HG02588 (cell line): ENCODE measurements around the gene EXD2.
"Not testable (repeated sequence)": the region's sequence is repeated elsewhere in the genome, so short reads cannot be mapped to it uniquely, and the experiment has no call there.

ENCODE experiments used
- ATAC-seq: cut with Tn5 transposase; IDR thresholded peaks from one replicate; pipeline ENCODE4 v1.9.1; 2021; ENCODE audit warnings: mild to moderate bottlenecking, moderate library complexity; ENCODE audit not compliant: unreplicated experiment

EXD2 gene

GRCh38 chr14:69275331-69275730 is 84.0 kb downstream of the EXD2 start:
- ATAC-seq = no peak

DNA sequence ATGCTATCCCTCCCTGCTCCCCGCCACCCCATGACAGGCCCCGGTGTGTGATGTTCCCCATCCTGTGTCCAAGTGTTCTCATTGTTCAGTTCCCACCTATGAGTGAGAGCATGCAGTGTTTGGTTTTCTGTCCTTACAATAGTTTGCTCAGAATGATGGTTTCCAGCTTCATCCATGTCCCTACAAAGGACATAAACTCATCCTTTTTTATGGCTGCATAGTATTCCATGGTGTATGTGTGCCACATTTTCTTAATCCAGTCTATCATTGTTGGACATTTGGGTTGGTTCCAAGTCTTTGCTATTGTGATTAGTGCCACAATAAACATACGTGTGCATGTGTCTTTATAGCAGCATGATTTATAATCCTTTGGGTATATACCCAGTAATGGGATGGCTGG is 86.1 kb downstream of the EXD2 start:
- ATAC-seq = not testable (repeated sequence)

DNA sequence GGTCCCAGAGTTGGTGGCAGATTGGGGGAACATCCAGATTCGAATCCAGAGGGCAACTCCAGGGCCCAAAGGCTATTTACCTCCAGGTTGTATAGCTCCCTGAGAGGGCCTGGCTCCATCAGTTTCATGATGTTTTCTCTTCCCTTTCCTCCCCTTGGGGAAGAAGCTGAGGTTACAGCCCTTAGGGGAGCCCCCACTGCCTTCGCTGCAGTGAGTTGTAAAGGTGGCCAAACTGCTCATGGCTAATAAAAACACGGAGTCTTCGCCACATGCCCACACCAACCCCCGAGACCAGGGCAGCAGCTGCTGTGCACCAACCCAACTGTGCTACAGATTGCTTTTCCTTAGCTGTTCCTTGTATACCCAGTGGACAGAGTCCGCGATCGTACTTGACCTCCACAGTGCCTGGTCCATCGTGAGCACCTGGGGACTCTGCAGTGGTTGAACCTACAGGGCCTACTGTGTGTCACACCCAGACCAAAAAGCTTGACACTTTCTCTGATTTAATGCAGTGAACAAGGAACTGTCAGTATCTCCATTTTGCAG is 89.5 kb downstream of the EXD2 start:
- ATAC-seq = no peak

GRCh38 chr14:69281450-69282169 is 90.3 kb downstream of the EXD2 start:
- ATAC-seq = no peak

GRCh38 chr14:69282448-69282847 is 91.2 kb downstream of the EXD2 start:
- no peak for ATAC-seq

- no peak for ATAC-seq
These were observed 92.9 kb downstream of the EXD2 start for GRCh38 chr14:69284170-69284569.

GRCh38 chr14:69285661-69286255 is 94.5 kb downstream of the EXD2 start:
- no peak for ATAC-seq

DNA sequence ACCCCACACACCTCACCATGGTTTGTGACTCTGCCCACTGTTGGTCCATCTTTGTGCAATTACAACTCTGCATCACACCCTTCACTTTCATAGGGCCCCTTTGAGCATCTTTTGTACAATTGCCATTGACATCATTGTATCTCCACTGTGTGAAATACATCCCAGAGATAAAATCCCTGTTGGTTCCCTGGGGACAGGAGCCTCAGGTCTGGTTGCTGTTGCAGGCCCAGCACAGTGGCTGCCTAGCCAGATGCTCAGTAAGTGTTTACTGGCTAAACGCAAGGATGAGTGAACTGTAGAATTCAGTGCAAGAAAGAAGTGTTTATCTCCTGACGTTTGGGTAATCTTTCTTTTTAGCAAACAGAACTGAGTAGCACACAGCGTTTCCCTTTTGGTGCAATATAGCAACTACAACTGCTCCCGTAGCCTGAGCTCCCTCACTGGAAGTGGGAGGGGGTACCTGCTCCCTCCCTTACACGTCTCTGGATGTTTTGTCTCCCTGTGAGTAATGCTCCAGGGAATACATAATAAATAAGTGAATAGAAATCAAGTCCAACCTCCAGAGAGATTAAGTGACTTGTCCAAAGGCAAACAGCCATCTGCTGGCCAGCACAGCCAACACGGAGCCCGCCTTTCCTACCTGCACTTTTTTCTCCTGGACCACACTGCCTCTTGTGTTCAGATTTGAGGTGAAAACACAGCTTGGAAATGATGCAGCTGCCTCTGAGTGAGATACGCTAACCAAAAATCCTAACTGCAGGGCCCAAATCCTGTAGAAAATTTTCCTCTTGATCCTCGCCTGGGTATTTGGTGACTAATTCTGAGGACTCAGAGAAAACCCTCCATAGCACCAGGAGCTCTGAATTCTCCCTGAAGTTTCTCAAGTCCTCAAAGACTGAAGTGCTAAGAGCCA is 96.1 kb downstream of the EXD2 start:
- ATAC-seq = no peak

- no peak for ATAC-seq
These were observed 96.9 kb downstream of the EXD2 start for GRCh38 chr14:69288011-69288771.

DNA sequence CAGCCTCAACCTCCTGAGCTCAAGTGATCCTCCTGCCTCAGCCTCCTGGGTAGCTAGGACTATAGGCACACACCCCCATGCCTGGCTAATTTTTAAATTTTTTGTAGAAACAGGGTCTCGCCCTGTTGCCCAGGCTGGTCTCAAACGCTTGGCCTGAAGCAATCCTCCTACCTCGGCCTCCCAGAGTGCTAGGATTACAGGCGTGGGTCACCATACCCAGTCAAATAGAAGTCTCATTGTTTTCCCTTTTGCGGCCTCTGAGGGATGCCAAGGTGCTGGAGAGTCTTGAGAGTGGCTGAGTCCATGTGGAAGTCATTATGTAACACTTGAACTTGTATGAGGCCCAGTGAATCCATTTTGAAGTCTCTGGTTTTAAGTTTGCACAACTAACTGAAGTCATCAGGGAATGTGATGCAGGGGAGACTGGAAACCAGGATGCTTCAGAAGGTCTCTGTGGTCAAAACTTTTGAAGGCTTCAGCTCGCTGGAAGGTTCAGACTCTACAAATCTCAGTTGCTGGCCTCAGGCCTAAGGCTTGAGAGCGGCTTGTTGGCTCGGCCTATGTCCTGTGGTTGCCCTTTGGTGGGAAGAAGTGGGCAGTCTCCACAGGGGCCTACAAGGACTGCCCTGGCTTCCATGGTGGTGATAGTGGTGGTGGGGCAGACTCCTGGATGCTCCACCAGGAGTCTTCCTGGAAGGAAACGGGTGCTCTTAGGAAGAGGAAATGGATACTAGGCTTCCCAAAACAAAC is 97.8 kb downstream of the EXD2 start:
- no peak for ATAC-seq

DNA sequence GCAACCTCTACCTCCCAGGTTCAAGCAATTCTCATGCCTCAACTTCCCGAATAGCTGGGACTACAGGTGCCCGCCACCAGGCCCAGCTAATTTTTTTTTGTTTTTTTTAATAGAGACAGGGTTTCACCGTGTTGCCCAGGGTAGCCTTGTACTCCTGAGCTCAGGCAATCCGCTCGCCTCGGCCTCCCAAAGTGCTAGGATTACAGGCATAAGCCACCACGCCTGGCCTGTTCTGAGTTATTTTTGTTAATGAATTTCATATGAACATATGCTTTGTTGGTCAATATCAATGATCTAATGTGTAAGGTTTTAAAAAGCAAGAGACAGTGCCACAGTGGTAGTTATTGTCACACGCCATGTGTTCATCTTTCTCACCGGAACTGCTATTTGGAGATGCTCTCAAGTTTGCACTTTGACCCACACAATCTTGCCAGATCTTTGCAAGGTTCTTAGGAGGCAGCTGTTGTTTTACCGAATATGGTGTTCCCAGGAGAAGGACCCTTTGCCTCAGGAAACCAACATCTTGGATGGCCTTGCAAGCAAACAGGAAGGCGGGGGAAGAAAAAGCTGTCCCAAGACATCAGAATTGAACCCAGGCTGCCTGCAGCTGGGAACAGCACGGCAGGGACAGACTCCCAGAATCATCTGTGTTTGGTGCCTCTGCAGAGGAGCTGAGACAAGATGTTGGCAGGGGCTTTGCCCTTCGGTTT is 98.7 kb downstream of the EXD2 start:
- ATAC-seq = no peak

DNA sequence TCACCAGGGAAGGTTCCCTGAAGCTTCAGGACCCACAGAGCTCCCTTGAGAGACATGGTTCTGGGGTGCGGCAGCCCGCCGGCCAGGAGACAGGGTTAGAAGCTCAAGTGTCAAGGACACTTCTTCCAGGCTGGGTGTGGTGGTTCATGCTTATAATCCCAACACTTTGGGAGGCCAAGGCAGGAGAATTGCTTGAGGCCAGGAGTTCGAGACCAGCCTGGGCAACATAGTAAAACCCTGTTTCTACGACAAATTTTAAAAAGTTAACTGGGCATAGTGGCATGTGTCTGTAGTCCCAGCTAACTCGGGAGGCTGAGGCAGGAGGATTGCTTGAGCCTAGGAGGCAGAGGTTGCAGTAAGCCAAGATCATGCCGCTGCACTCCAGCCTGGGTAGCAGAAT is 99.6 kb downstream of the EXD2 start:
- ATAC-seq = not testable (repeated sequence)

DNA sequence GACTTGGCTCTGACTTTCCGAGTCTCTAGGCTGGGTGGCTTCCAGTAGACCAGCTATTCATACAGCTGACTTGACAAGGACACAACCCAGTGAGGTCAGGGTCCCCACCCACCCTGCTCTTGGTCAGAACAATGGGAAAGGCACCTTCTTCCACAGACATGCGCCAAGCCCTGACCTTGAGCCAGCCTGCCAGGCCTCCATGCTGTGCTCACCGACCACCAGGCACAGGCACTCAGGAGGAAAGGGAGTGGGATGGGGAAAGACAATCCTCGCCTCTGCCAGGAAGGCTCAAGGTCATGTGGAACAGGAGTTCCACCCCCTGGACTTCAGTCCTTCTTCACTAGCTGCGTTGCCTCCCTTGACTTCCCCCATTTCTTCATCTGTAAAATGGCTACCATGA is 100.1 kb downstream of the EXD2 start:
- no peak for ATAC-seq

DNA sequence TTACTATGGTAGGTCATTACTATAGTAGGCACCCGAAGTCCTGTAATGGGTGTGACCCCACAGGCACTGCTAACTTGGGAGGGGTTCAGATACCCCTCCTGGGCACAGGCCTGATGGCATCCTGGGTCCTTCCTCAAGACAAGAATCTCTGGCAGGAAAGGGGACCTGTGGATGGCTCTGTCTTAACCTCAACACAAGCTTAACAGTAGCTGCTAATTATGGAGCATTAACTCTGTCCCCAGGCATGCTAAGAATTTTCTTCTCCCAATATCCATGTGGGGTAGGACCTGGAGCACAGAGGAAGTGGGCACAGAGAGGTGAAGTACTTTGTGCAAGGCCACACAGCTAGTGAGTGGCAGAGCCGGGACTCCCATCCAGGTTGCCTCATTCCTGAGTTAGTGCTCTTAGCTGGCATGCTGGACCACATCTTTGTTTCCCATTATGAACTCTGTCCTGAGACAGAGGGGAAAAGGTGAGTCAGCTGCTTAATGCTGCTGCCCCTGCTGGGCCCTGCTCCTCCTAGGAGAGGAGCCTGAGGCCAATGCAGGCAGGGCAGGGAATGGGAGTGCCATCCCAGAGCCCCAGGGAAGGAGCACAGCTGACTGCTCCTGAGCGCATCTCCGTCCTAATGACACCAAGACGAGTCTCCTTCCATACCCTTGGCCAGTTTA is 100.7 kb downstream of the EXD2 start:
- ATAC-seq = no peak
